HG02981 (cell line): ENCODE data around the gene OR4C11.

Experiments
- ATAC-seq: cut with Tn5 transposase; IDR thresholded peaks from one replicate; pipeline ENCODE4 v1.9.1; 2021; ENCODE audit warnings: mild to moderate bottlenecking, moderate library complexity; ENCODE audit not compliant: unreplicated experiment

OR4C11 gene

GRCh38 chr11:55607545-55607944, at the start of gene OR4C11:
TSS of gene OR4C11 (minus strand) at chr11:55607645. CDS start at chr11:55604373, 3,272 bp downstream.
- ATAC-seq, result no peak

GRCh38 chr11:55655096-55655495, 47.7 kb upstream of the OR4C11 start:
- no peak for ATAC-seq

GRCh38 chr11:55652560-55652959, 45.1 kb upstream of the OR4C11 start:
- ATAC-seq, result no peak

GRCh38 chr11:55648027-55648426, 40.6 kb upstream of the OR4C11 start, which contains the start of gene OR4S2:
TSS of gene OR4S2 (plus strand) at chr11:55648327. CDS start at chr11:55650904, 2,577 bp downstream.
- no peak for ATAC-seq

- ATAC-seq, result no peak
Observed at GRCh38 chr11:55634813-55635212, 27.4 kb upstream of the OR4C11 start, which contains the start of gene OR4P4. TSS of gene OR4P4 (plus strand) at chr11:55635113.

GRCh38 chr11:55624531-55624930, 17.1 kb upstream of the OR4C11 start:
- no peak for ATAC-seq

- ATAC-seq, result no peak
Observed at GRCh38 chr11:55572548-55572947, 34.9 kb downstream of the OR4C11 start.

- no peak for ATAC-seq
Observed at GRCh38 chr11:55571828-55572227, 35.6 kb downstream of the OR4C11 start, which contains the start of gene OR4C16. TSS of gene OR4C16 (plus strand) at chr11:55572128. CDS start at chr11:55572128, 0 bp downstream.

- no peak for ATAC-seq
Observed at GRCh38 chr11:55554169-55554568, 53.3 kb downstream of the OR4C11 start, which contains the start of gene OR4C15. TSS of gene OR4C15 (plus strand) at chr11:55554469. CDS start at chr11:55554469, 0 bp downstream.
